Measurements from ENCODE around the gene CCDC112.

Gene CCDC112

GRCh38 chr5:115241881-115242642 is 54.4 kb downstream of the CCDC112 start:
- no peak for DNase-seq
- H3K9me3 ChIP-seq (ENCODE audit: insufficient read depth, low read length, severe bottlenecking): no peaks in the 10 kb centered on the region
- H3K4me3 ChIP-seq (ENCODE audit: low read depth in 1 of 2, low read length in 2 of 2): no peak overlapping the region
- no peak overlapping the region for H3K27ac ChIP-seq (ENCODE audit: low read length)
- no peak overlapping the region for H3K4me2 ChIP-seq (ENCODE audit: insufficient read depth, low read length)
- H3K36me3 ChIP-seq (ENCODE audit: insufficient read depth, low read length): peaks cover 23% of the 10 kb centered on the region; the same call in 1 of the 2 replicates
- no peak overlapping the region for H2AFZ ChIP-seq (ENCODE audit: low read depth, low read length)
- no peaks in the 10 kb centered on the region for H3K4me1 ChIP-seq (ENCODE audit: insufficient read depth, low read length)
- no peak overlapping the region for H3K9ac ChIP-seq (ENCODE audit: low read depth, low read length)
- peaks cover 12% of the 10 kb centered on the region for H3K79me2 ChIP-seq (ENCODE audit: insufficient read depth, low read length)
- H3K27me3 ChIP-seq (ENCODE audit: insufficient read depth, low read length, poor library complexity): no peaks in the 10 kb centered on the region
- H4K20me1 ChIP-seq (ENCODE audit: insufficient read depth, low read length): peaks cover 6% of the 10 kb centered on the region; the same call in 1 of the 2 replicates
- ATAC-seq (ENCODE audit: insufficient read depth, low read depth): no peak
- TF ChIP-seq CTCF (IDR thresholded peaks at IDR 0.05; ENCODE audit: borderline replicate concordance, extremely low read depth, low read length, poor library complexity, severe bottlenecking): no peak
- TF ChIP-seq EZH2 (IDR thresholded peaks at IDR 0.05; ENCODE audit: borderline replicate concordance, low read depth, low read length, severe bottlenecking): no peak

- Histone ChIP-seq H3K36me3 (ENCODE audit: insufficient read depth, low read length) (peaks cover 36% of the 10 kb centered on the region; the same call in 1 of the 2 replicates), H3K9me3 (ENCODE audit: insufficient read depth, low read length, severe bottlenecking) (no peaks in the 10 kb centered on the region), H3K27ac (ENCODE audit: low read length) (no peak overlapping the region), H4K20me1 (ENCODE audit: insufficient read depth, low read length) (no peaks in the 10 kb centered on the region; the same call in 1 of the 2 replicates), H3K4me2 (ENCODE audit: insufficient read depth, low read length) (no peak overlapping the region), H3K4me3 (ENCODE audit: low read depth in 1 of 2, low read length in 2 of 2) (no peak overlapping the region), H3K27me3 (ENCODE audit: insufficient read depth, low read length, poor library complexity) (no peaks in the 10 kb centered on the region), H2AFZ (ENCODE audit: low read depth, low read length) (no peak overlapping the region), H3K4me1 (ENCODE audit: insufficient read depth, low read length) (no peaks in the 10 kb centered on the region), H3K79me2 (ENCODE audit: insufficient read depth, low read length) (no peaks in the 10 kb centered on the region), H3K9ac (ENCODE audit: low read depth, low read length) (no peak overlapping the region)
- no peak for DNase-seq
- no peak for ATAC-seq (ENCODE audit: insufficient read depth, low read depth)
- TF ChIP-seq EZH2 (IDR thresholded peaks at IDR 0.05; ENCODE audit: borderline replicate concordance, low read depth, low read length, severe bottlenecking) (no peak), CTCF (IDR thresholded peaks at IDR 0.05; ENCODE audit: borderline replicate concordance, extremely low read depth, low read length, poor library complexity, severe bottlenecking) (no peak)
Observed at GRCh38 chr5:115237066-115237465, 59.4 kb downstream of the CCDC112 start.

GRCh38 chr5:115236599-115236998 is 59.9 kb downstream of the CCDC112 start:
- Histone ChIP-seq H4K20me1 (ENCODE audit: insufficient read depth, low read length) (no peaks in the 10 kb centered on the region), H3K27me3 (ENCODE audit: insufficient read depth, low read length, poor library complexity) (no peaks in the 10 kb centered on the region), H3K36me3 (ENCODE audit: insufficient read depth, low read length) (peaks cover 36% of the 10 kb centered on the region; the same call in 1 of the 2 replicates), H3K79me2 (ENCODE audit: insufficient read depth, low read length) (no peaks in the 10 kb centered on the region; the same call in 1 of the 2 replicates), H3K9me3 (ENCODE audit: insufficient read depth, low read length, severe bottlenecking) (no peaks in the 10 kb centered on the region), H3K4me3 (ENCODE audit: low read depth in 1 of 2, low read length in 2 of 2) (no peak overlapping the region), H3K4me2 (ENCODE audit: insufficient read depth, low read length) (no peak overlapping the region), H3K27ac (ENCODE audit: low read length) (no peak overlapping the region), H3K4me1 (ENCODE audit: insufficient read depth, low read length) (no peaks in the 10 kb centered on the region), H3K9ac (ENCODE audit: low read depth, low read length) (no peak overlapping the region), H2AFZ (ENCODE audit: low read depth, low read length) (no peak overlapping the region)
- no peak for DNase-seq
- ATAC-seq (ENCODE audit: insufficient read depth, low read depth): no peak
- TF ChIP-seq CTCF (IDR thresholded peaks at IDR 0.05; ENCODE audit: borderline replicate concordance, extremely low read depth, low read length, poor library complexity, severe bottlenecking): no peak
- TF ChIP-seq EZH2 (IDR thresholded peaks at IDR 0.05; ENCODE audit: borderline replicate concordance, low read depth, low read length, severe bottlenecking): no peak

Data from DND-41 (cell line).